Neural progenitor cell (in vitro differentiated cells): ENCODE measurements around the gene CSF1R.

Experiments used
- CTCF ChIP-seq: fragments of 200-600 bp; sonication (generic); IDR thresholded peaks from 2 replicates; pipeline ENCODE4 v1.5.1; 2017; ENCODE audit warnings: antibody characterized with exemption, mild to moderate bottlenecking
- EZH2 ChIP-seq: fragments of 200-600 bp; sonication (generic); IDR thresholded peaks from 2 replicates; pipeline ENCODE4 v1.6.1; 2017; ENCODE audit warnings: antibody characterized with exemption, mild to moderate bottlenecking, moderate library complexity

- TF ChIP-seq CTCF (no peak), EZH2 (no peak)
These were observed 24.8 kb upstream of the CSF1R start for GRCh38 chr5:150111122-150111521.
